HG02588 (cell line): ENCODE data around the gene RPUSD2.

ENCODE experiments used
- ATAC-seq: cut with Tn5 transposase; IDR thresholded peaks from one replicate; pipeline ENCODE4 v1.9.1; 2021; ENCODE audit warnings: mild to moderate bottlenecking, moderate library complexity; ENCODE audit not compliant: unreplicated experiment

Gene RPUSD2

GRCh38 chr15:40613080-40613479 lies 44.0 kb downstream of the RPUSD2 start:
- no peak for ATAC-seq

GRCh38 chr15:40618023-40618422 lies 48.9 kb downstream of the RPUSD2 start:
- no peak for ATAC-seq

GRCh38 chr15:40618906-40619305 lies 49.8 kb downstream of the RPUSD2 start:
- ATAC-seq = no peak

GRCh38 chr15:40623361-40623760 lies 54.3 kb downstream of the RPUSD2 start:
- no peak for ATAC-seq
